Fibroblast of pulmonary artery (primary cell): ENCODE measurements around the gene UBE2D4.

ENCODE experiments used
- DNase-seq: peaks from one replicate; pipeline ENCODE4 v3.0.0-alpha.2; 2010; ENCODE audit warnings: low read depth
- H3K4me3 ChIP-seq: replicated peaks from 2 replicates; pipeline ENCODE4 v1.5.1; 2011; ENCODE audit warnings: low read depth, mild to moderate bottlenecking, control low read depth, low read length, moderate library complexity
- TF ChIP-seq, protein P1 (sequence below): IDR thresholded peaks from 2 replicates; pipeline ENCODE4 v1.5.1; 2011; ENCODE audit warnings: mild to moderate bottlenecking, control low read depth, low read length, inconsistent platforms; ENCODE audit errors: missing control alignments

The UBE2D4 gene

DNA sequence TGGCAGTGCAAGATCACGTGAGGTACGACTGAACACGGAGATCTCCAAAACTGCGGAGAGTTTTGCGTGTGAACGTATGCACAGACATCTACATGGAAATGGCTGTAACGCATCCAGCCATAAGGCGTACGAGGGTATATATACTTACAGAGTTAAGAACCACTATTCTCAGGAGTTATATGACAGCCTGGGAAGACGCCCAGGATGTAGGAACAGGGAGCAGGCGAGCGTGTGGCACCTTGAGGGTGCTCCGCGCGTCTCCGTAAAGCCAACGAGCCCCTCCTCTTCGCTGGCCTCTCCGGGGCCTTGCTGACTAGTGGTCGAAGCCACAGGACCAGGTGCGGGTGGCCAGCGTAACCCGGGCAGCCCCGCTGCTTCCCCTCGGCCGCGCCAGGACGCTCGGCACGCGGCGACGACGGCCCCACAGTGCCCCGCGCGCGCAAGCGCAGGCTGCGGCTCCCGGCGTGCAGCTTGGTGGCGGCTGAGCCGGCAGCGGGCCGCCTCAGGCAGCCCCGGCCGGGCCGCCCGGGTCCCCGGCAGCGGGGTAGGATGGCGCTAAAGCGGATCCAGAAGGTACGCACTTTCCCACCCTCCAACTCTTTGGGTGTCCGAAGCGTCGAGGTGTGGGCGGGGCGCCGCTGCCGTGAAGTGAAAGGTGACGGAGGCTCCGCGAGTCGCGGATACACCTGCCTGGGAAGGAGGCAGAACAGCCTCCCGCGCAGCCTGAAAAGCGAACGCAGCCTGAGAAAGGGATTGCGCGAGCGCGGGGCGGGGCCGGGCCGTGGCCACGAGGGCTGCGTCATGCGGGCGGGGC, at the start of gene UBE2D4:
TSS of gene UBE2D4 (plus strand) at position 453 of the 814 bp plus-strand sequence. CDS start at position 550, 97 bp downstream.
- DNase-seq: peak; percentile 65
- TF ChIP-seq, protein P1, sequence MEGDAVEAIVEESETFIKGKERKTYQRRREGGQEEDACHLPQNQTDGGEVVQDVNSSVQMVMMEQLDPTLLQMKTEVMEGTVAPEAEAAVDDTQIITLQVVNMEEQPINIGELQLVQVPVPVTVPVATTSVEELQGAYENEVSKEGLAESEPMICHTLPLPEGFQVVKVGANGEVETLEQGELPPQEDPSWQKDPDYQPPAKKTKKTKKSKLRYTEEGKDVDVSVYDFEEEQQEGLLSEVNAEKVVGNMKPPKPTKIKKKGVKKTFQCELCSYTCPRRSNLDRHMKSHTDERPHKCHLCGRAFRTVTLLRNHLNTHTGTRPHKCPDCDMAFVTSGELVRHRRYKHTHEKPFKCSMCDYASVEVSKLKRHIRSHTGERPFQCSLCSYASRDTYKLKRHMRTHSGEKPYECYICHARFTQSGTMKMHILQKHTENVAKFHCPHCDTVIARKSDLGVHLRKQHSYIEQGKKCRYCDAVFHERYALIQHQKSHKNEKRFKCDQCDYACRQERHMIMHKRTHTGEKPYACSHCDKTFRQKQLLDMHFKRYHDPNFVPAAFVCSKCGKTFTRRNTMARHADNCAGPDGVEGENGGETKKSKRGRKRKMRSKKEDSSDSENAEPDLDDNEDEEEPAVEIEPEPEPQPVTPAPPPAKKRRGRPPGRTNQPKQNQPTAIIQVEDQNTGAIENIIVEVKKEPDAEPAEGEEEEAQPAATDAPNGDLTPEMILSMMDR: no peak
- peak within 1 kb of the TSS; percentile 62 for H3K4me3 ChIP-seq

DNA sequence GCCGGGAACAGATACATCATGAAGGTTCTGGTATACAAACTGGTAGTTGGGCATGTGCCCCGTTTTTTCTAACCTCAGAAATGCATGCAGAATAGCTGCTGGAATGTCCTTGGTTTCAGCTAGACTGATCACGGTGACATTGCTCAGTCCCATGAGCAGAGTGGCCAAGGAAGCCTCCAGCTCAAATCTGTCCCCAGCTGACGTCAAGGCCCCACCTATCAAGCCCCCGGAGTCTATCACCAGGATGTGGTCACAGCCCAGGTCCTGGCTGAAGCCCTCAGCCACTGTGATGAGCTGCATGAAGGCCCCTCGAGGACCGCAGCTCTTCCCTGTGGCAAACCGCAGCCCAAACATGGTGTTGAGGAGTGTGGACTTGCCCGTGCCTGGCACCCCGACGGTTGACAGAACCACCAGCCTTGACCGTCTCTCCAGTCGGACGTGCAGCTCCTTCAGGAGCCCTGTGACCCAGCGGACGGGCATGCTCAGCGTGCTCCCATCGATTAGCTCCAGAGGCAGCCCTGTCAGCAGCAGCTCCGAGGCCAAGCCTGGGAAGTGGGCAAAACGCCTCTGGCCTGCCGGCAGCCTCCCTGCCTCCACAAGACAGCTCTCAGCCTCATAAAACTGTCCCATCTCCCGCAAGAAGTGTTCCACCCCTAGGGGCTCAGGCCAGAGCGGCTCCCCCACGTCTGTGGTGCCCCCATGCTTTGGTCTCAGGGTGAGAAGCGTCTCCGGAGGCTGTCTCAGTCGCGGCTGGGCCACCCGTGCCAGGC, 49.1 kb upstream of the UBE2D4 start:
- TF ChIP-seq, protein P1: no peak
- H3K4me3 ChIP-seq: no peak overlapping the region
- DNase-seq: no peak

DNA sequence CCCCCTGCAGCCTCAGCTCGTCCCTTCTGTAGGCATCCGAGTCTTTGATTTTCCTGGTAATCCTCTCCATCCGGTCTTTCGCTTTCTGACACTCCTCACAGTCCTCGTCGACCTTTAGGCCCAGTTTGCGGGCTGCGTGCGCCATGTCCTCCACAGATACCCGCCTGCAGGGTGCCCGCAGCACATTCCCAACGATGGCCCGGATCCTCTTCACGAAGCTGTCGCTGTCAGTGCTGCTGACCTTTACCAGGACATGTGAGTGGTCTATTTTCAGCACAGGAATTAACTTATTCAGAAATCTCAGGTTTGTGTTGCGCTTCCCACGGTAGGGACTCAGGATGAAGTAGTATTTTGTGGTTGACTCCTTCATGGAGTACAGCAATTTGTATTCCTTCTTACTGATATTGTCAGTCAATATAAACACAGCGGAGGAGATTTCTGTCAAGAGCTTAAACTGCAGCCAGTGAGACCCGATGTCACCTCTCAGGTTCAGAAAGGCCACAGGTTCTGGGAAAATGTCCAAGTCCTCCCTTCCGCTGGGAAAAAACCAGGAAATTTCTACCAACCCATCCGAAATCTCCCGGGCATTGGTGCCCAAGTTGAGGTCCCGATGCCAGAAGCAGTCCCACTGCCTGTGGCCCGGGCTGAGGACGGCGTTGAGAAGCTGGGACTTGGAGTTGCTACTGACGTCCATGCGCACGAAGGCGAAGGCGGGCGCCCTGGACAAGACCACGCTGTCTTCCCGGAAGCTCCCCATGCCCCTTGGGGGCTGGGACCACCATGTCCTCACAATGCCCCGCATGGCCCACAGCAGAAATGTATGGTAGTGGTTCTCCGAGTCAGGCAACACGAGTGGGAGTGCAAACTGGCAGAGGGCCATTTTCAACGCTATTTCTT, 48.0 kb upstream of the UBE2D4 start:
- DNase-seq: no peak
- H3K4me3 ChIP-seq: no peak overlapping the region
- TF ChIP-seq, protein P1: no peak

DNA sequence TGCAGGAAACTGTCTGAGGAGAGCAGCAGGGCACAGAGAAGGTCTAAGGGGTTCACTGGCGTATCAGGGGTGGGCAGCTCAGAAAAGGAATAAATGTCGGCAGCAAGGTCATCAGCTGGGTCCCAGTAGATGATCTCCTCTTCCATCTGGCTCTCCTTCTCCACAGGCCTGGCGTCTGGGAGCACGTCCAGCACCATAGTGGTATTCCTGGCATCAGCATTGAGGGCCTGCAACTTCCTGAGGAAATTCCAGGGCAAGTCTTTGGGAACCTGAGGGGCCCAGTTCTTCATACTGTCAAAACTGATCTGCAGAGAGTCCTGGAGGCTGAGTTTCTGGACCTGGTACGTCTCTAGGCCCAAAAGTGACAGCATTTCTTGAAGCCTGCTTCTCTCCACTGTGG, 47.4 kb upstream of the UBE2D4 start:
- TF ChIP-seq, protein P1: no peak
- DNase-seq: peak; percentile 82
- peak overlapping the region; percentile 12 for H3K4me3 ChIP-seq

DNA sequence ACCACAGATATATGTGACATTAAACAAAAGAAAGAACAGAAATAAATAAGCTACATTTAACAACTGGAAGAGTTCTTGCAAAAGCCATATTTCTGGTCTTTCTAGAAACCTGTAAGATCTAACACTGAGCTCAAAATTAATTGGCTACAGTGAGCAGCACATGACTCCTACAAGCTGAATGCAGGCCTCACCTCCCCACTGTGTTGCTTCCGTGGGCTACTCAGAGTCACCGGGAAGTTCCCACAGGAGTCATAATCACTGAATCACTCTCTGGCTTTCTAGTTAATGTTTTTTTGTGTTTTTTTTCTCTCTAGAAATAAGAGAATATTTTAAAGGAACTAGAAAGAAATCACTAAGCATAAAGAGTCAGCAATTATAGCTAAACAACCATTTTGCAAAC, 46.8 kb upstream of the UBE2D4 start:
- DNase-seq: peak; percentile 72
- TF ChIP-seq, protein P1: no peak

DNA sequence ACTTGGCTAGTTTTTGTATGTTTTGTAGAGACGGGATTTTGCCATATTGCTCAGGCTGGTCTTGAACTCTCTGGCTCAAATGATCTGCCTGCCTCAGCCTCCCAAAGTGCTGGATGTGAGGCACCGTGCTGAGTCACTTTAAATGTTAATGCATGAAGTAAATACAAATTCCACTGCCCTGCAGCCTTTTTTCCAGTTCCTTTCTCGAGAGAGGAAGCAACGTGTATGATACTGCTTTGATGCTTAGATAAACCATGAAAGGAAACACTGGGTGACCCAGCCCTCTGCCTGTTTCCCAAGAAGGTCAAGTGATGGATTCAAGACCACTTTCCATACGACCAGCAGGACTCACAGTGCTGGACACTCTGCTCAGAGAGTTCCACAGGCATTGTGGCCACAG, 45.6 kb upstream of the UBE2D4 start:
- TF ChIP-seq, protein P1: no peak
- no peak overlapping the region for H3K4me3 ChIP-seq
- no peak for DNase-seq

More for the DNA sequence above, 46.8 kb upstream of the UBE2D4 start:
- no peak overlapping the region for H3K4me3 ChIP-seq
